ENCODE results near the gene COPS6. TPM values are rescaled to one million over a fixed set of nuclear protein-coding genes. Genes with fewer than 3 reads are reported as not detected.

Gene COPS6
- total RNA-seq, 2 donors from 2014 or later = 46.7 to 64.2 TPM

GRCh38 chr7:100107125-100107737, 18.5 kb downstream of the COPS6 start:
- no peaks in the 10 kb centered on the region for H3K27me3 ChIP-seq
- peaks cover 0 to 5% of the 10 kb centered on the region in 2 donors for H3K4me1 ChIP-seq
- H3K9me3 ChIP-seq = no peaks in the 10 kb centered on the region
- no peak for DNase-seq (ENCODE audit: low spot score)
- H3K36me3 ChIP-seq = peaks cover 58% of the 10 kb centered on the region
- H3K4me3 ChIP-seq = no peak overlapping the region
- TF ChIP-seq CTCF (IDR thresholded peaks at IDR 0.05) = no peak
- no peak overlapping the region for H3K27ac ChIP-seq

DNA sequence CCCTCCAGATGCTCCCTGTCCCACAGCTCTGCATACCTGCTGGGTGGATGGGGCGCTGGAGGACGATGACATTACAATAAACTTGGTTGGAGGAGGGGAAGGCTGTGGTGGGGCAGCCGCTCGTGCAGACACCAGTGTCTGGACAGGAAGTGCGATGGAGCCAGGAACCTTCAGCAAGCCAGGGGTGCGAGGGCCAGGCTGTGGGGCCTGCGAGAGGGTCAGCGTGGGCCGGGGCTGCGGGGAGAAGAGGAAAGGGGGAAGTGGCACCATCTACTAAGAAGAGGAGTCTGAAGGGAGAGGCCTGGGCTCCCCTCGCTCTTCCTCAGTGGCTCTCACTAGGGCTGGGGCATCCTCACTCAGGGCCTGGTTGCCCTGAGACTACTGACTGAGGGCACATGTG, 19.1 kb downstream of the COPS6 start:
- H3K27me3 ChIP-seq = no peaks in the 10 kb centered on the region
- no peak overlapping the region for H3K27ac ChIP-seq
- H3K9me3 ChIP-seq = no peaks in the 10 kb centered on the region
- H3K36me3 ChIP-seq = peaks cover 65% of the 10 kb centered on the region
- H3K4me1 ChIP-seq = no peaks in the 10 kb centered on the region
- DNase-seq (ENCODE audit: low spot score) = no peak
- TF ChIP-seq CTCF (IDR thresholded peaks at IDR 0.05) = no peak
- H3K4me3 ChIP-seq = no peak overlapping the region

- no peaks in the 10 kb centered on the region for H3K4me1 ChIP-seq
- H3K27me3 ChIP-seq = no peaks in the 10 kb centered on the region
- no peak for DNase-seq (ENCODE audit: low spot score)
- no peak for TF ChIP-seq CTCF (IDR thresholded peaks at IDR 0.05)
- no peak overlapping the region for H3K4me3 ChIP-seq
- H3K36me3 ChIP-seq = peaks cover 65% of the 10 kb centered on the region
- no peak overlapping the region for H3K27ac ChIP-seq
- no peaks in the 10 kb centered on the region for H3K9me3 ChIP-seq
These were observed 20.9 kb downstream of the COPS6 start for GRCh38 chr7:100109521-100110163.

DNA sequence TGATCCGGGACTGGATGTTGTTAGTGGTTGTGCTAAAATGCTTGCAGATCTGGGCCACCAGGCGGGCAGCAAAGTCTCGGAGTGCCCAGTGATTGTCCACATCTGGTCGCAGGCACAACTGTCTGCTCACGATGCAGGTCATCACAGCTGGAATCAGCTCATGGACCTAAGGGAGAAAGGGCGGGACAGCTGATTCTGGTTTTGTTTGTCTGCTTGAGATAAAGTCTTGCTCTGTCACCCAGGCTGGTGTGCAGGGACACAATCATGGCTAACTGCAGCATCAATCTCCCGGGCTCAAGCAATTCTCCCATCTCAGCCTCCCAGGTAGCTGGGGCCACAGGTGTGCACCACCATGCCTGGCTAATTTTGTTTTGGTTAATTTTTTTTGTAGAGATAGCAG, 22.4 kb downstream of the COPS6 start:
- no peak overlapping the region for H3K4me3 ChIP-seq
- no peaks in the 10 kb centered on the region for H3K4me1 ChIP-seq
- DNase-seq (ENCODE audit: low spot score) = no peak
- H3K9me3 ChIP-seq = no peaks in the 10 kb centered on the region
- H3K27ac ChIP-seq = no peak overlapping the region
- H3K36me3 ChIP-seq = peaks cover 51% of the 10 kb centered on the region
- TF ChIP-seq CTCF (IDR thresholded peaks at IDR 0.05) = no peak
- H3K27me3 ChIP-seq = no peaks in the 10 kb centered on the region

DNA sequence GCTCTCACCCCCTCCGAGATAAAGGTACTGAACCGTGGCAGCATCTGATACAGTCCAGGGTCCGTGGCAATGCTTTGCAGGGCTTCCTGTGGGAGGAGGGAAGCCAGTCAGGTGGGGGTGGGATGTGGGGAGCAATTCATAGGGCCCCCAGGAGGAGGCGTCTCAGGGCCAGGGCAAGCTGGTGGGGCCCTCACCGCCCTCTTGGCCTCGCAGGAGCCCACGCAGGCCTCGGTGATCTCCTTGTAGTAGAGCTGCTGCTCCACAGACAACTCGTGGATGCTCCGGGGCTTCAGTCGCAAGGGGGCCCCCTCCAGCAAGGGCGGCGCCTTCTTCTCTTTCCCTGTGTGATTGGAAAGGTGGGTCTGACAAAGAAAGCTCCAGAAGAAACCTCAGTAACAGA, 23.1 kb downstream of the COPS6 start:
- H3K27ac ChIP-seq = no peak overlapping the region
- H3K4me3 ChIP-seq = no peak overlapping the region
- TF ChIP-seq CTCF (IDR thresholded peaks at IDR 0.05) = no peak
- no peaks in the 10 kb centered on the region for H3K4me1 ChIP-seq
- peaks cover 45% of the 10 kb centered on the region for H3K36me3 ChIP-seq
- H3K9me3 ChIP-seq = no peaks in the 10 kb centered on the region
- no peaks in the 10 kb centered on the region for H3K27me3 ChIP-seq
- DNase-seq (ENCODE audit: low spot score) = no peak

DNA sequence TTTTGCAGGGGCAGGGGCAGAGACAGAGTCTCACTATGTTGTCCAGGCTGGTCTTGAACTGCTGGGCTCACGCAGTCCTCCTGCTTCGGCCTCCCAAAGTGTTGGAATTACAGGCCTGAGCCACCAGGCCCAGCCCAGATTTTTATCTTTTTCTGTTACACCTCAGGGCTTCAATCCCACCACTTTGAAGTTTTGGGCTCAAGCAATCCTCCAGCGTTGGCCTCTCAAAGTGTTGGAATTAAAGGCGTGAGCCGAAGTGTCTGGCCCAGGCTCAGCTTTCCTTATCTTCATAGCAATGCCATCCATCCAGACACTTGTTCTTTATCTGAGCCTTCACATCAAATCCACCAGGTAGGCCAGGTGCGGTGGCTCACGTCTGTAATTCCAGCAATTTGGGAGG, 26.3 kb downstream of the COPS6 start:
- Histone ChIP-seq H3K4me1 (peaks cover 0 to 11% of the 10 kb centered on the region in 2 donors), H3K36me3 (peaks cover 27% of the 10 kb centered on the region), H3K27me3 (no peaks in the 10 kb centered on the region), H3K4me3 (no peak overlapping the region), H3K27ac (no peak overlapping the region), H3K9me3 (no peaks in the 10 kb centered on the region)
- no peak for TF ChIP-seq CTCF (IDR thresholded peaks at IDR 0.05)
- no peak for DNase-seq (ENCODE audit: low spot score)

Measured in right atrium auricular region (tissue), 2 donors.